Mucosa of stomach (tissue), 1 donor: ENCODE results near the gene PPP4R1.
"Not testable (repeated sequence)": the region's sequence is repeated elsewhere in the genome, so short reads cannot be mapped to it uniquely, and the experiment has no call there.

ENCODE experiments used
- H3K27me3 ChIP-seq: one replicate; pipeline ENCODE4 v1.7.0; 2013; ENCODE audit warnings: mild to moderate bottlenecking, low read length; ENCODE audit not compliant: control insufficient read depth, insufficient read depth
- H3K36me3 ChIP-seq: one replicate; pipeline ENCODE4 v1.7.0; 2013; ENCODE audit warnings: low read length; ENCODE audit not compliant: control insufficient read depth, insufficient read depth
- H3K4me1 ChIP-seq: one replicate; pipeline ENCODE4 v1.7.0; 2013; ENCODE audit warnings: mild to moderate bottlenecking, low read length; ENCODE audit not compliant: control insufficient read depth, insufficient read depth
- H3K4me3 ChIP-seq: one replicate; pipeline ENCODE4 v1.7.0; 2013; ENCODE audit warnings: low read length
- H3K9ac ChIP-seq: one replicate; pipeline ENCODE4 v1.7.0; 2013; ENCODE audit warnings: mild to moderate bottlenecking, low read length, moderate library complexity
- H3K9me3 ChIP-seq: one replicate; pipeline ENCODE4 v1.7.0; 2013; ENCODE audit warnings: mild to moderate bottlenecking, low read length, moderate library complexity; ENCODE audit not compliant: control insufficient read depth
- donor health status: Pancreatic carcinoma.

PPP4R1 gene

GRCh38 chr18:9619056-9619455 lies 4.7 kb upstream of the PPP4R1 start:
- H3K4me1 ChIP-seq, result peaks cover 16% of the 10 kb centered on the region
- H3K9me3 ChIP-seq, result no peaks in the 10 kb centered on the region
- no peaks in the 10 kb centered on the region for H3K36me3 ChIP-seq
- no peak overlapping the region for H3K9ac ChIP-seq
- no peak overlapping the region for H3K4me3 ChIP-seq
- H3K27me3 ChIP-seq, result no peaks in the 10 kb centered on the region

- no peaks in the 10 kb centered on the region for H3K36me3 ChIP-seq
- peaks cover 24% of the 10 kb centered on the region for H3K4me1 ChIP-seq
- no peak overlapping the region for H3K4me3 ChIP-seq
- H3K9me3 ChIP-seq, result no peaks in the 10 kb centered on the region
- no peak overlapping the region for H3K9ac ChIP-seq
- H3K27me3 ChIP-seq, result no peaks in the 10 kb centered on the region
Measured at GRCh38 chr18:9617006-9617542, 2.7 kb upstream of the PPP4R1 start.

GRCh38 chr18:9616049-9616448 lies 1.7 kb upstream of the PPP4R1 start:
- H3K9me3 ChIP-seq, result no peaks in the 10 kb centered on the region
- H3K4me3 ChIP-seq, result no peak overlapping the region
- peaks cover 3% of the 10 kb centered on the region for H3K36me3 ChIP-seq
- peaks cover 30% of the 10 kb centered on the region for H3K4me1 ChIP-seq
- H3K9ac ChIP-seq, result no peak overlapping the region
- no peaks in the 10 kb centered on the region for H3K27me3 ChIP-seq

- Histone ChIP-seq H3K9me3 (no peaks in the 10 kb centered on the region), H3K4me1 (peaks cover 32% of the 10 kb centered on the region), H3K36me3 (peaks cover 6% of the 10 kb centered on the region)
Measured at GRCh38 chr18:9615280-9615797, 980 bp upstream of the PPP4R1 start.

GRCh38 chr18:9613550-9614400 lies 584 bp downstream of the PPP4R1 start:
- peak overlapping the region; percentile 97 for H3K9ac ChIP-seq
- H3K27me3 ChIP-seq, result no peaks in the 10 kb centered on the region

More at GRCh38 chr18:9615280-9615797, 980 bp upstream of the PPP4R1 start:
- H3K4me3 ChIP-seq, result peak overlapping the region; percentile 46
- H3K27me3 ChIP-seq, result no peaks in the 10 kb centered on the region
- peak overlapping the region; percentile 87 for H3K9ac ChIP-seq

GRCh38 chr18:9612977-9613376 lies 1.4 kb downstream of the PPP4R1 start:
- H3K9me3 ChIP-seq, result no peaks in the 10 kb centered on the region
- no peaks in the 10 kb centered on the region for H3K27me3 ChIP-seq
- peaks cover 29% of the 10 kb centered on the region for H3K4me1 ChIP-seq
- peaks cover 6% of the 10 kb centered on the region for H3K36me3 ChIP-seq
- H3K4me3 ChIP-seq, result peak overlapping the region; percentile 86
- peak overlapping the region; percentile 97 for H3K9ac ChIP-seq

More at GRCh38 chr18:9613550-9614400, 584 bp downstream of the PPP4R1 start:
- Histone ChIP-seq H3K4me3 (peak overlapping the region; percentile 86), H3K36me3 (peaks cover 6% of the 10 kb centered on the region), H3K4me1 (peaks cover 29% of the 10 kb centered on the region), H3K9me3 (no peaks in the 10 kb centered on the region)

- Histone ChIP-seq H3K9ac (peak overlapping the region; percentile 97), H3K27me3 (no peaks in the 10 kb centered on the region), H3K36me3 (peaks cover 6% of the 10 kb centered on the region), H3K4me1 (peaks cover 29% of the 10 kb centered on the region), H3K4me3 (no peak overlapping the region), H3K9me3 (no peaks in the 10 kb centered on the region)
Measured at GRCh38 chr18:9612215-9612830, 2.0 kb downstream of the PPP4R1 start.

- Histone ChIP-seq H3K9ac (no peak overlapping the region), H3K36me3 (peaks cover 6% of the 10 kb centered on the region), H3K4me3 (no peak overlapping the region), H3K4me1 (peaks cover 22% of the 10 kb centered on the region), H3K9me3 (no peaks in the 10 kb centered on the region), H3K27me3 (no peaks in the 10 kb centered on the region)
Measured at GRCh38 chr18:9609190-9609589, 5.2 kb downstream of the PPP4R1 start.

- H3K27me3 ChIP-seq, result no peaks in the 10 kb centered on the region
- H3K36me3 ChIP-seq, result peaks cover 6% of the 10 kb centered on the region
- no peaks in the 10 kb centered on the region for H3K9me3 ChIP-seq
- H3K4me1 ChIP-seq, result peaks cover 22% of the 10 kb centered on the region
- H3K9ac ChIP-seq, result no peak overlapping the region
- H3K4me3 ChIP-seq, result no peak overlapping the region
Measured at GRCh38 chr18:9608728-9609127, 5.6 kb downstream of the PPP4R1 start.

- Histone ChIP-seq H3K4me3 (no peak overlapping the region), H3K9ac (no peak overlapping the region), H3K9me3 (no peaks in the 10 kb centered on the region), H3K27me3 (no peaks in the 10 kb centered on the region), H3K4me1 (peaks cover 22% of the 10 kb centered on the region), H3K36me3 (peaks cover 6% of the 10 kb centered on the region)
Measured at GRCh38 chr18:9608298-9608697, 6.1 kb downstream of the PPP4R1 start.

GRCh38 chr18:9607111-9607510 lies 7.2 kb downstream of the PPP4R1 start:
- not testable (repeated sequence) for H3K36me3 ChIP-seq, H3K4me3 ChIP-seq, H3K9ac ChIP-seq, H3K27me3 ChIP-seq, H3K9me3 ChIP-seq
- H3K4me1 ChIP-seq, result peaks cover 14% of the 10 kb centered on the region

GRCh38 chr18:9606039-9606438 lies 8.3 kb downstream of the PPP4R1 start:
- Histone ChIP-seq H3K9ac (no peak overlapping the region), H3K27me3 (no peaks in the 10 kb centered on the region), H3K36me3 (peaks cover 3% of the 10 kb centered on the region), H3K9me3 (no peaks in the 10 kb centered on the region), H3K4me3 (no peak overlapping the region), H3K4me1 (peaks cover 8% of the 10 kb centered on the region)
